Heart right ventricle (tissue), 16 donors: Measurements from ENCODE around the gene SAV1. TPM values are rescaled to one million over a fixed set of nuclear protein-coding genes. Genes with fewer than 3 reads are reported as not detected.

ENCODE experiments used
- ATAC-seq, 8 donors: fragments of 200-7000 bp; cut with Tn5 transposase; one replicate each; pipeline ENCODE4 v1.9.1; 2020; ENCODE audit warnings: mild to moderate bottlenecking in 8 of 8, moderate library complexity in 8 of 8, moderate number of reproducible peaks in 1 of 8
- DNase-seq, 2 donors: peaks; one replicate each; pipeline ENCODE4 v3.0.0-alpha.2; 2020
- H3K27ac ChIP-seq, 10 donors: fragments of 200-600 bp; sonication (generic) in 2 of 10; one replicate each; pipeline versions ENCODE4 v1.5.0 to v1.8.0; 2020 to 2022; ENCODE audit warnings: mild to moderate bottlenecking in 3 of 10
- H3K27me3 ChIP-seq, 7 donors: fragments of 200-600 bp; one replicate each; pipeline ENCODE4 v1.8.0; 2021 to 2022; ENCODE audit warnings: mild to moderate bottlenecking in 2 of 7
- H3K36me3 ChIP-seq, 9 donors: fragments of 200-600 bp; sonication (generic) in 1 of 9; one replicate each; pipeline versions ENCODE4 v1.5.0 to v1.8.0; 2020 to 2022; ENCODE audit warnings: mild to moderate bottlenecking in 2 of 9
- H3K4me1 ChIP-seq, 9 donors: fragments of 200-600 bp; sonication (generic) in 1 of 9; one replicate each; pipeline versions ENCODE4 v1.5.0 to v1.8.0; 2020 to 2022; ENCODE audit warnings: mild to moderate bottlenecking in 4 of 9
- H3K4me3 ChIP-seq, 10 donors: fragments of 200-600 bp; sonication (generic) in 2 of 10; one replicate each; pipeline versions ENCODE4 v1.5.0 to v1.8.0; 2020 to 2022; ENCODE audit warnings: mild to moderate bottlenecking in 7 of 10, moderate library complexity in 2 of 10
- H3K9me3 ChIP-seq, 11 donors: fragments of 200-600 bp in 10 of 11; sonication (generic) in 2 of 11; one replicate each; pipeline versions ENCODE4 v1.5.0 to v1.8.0; 2013 to 2022; ENCODE audit warnings: mild to moderate bottlenecking in 2 of 11, control low read depth in 1 of 11, moderate library complexity in 1 of 11
- WGBS, 2 donors: extraction: QIAGEN DNeasy Blood & Tissue Kit; methylation state at CpG; one replicate each; pipeline ENCODE4 v1.1.7; 2013; ENCODE audit warnings: inconsistent platforms in 1 of 2; 5-methylcytosine and 5-hydroxymethylcytosine counted together
- intact Hi-C, 10 donors: fragments of 100-400 bp; cut with DNase I; formaldehyde crosslinking; loops; one replicate each; pipeline versions ENCODE4 v1.11.1 to v1.14.2; 2022
- polyA plus RNA-seq, 2 donors: library from polyadenylated mRNA; stranded (reverse); fragments of 200-250 nt; gene quantifications; one replicate each; pipeline ENCODE4 v1.2.3, GENCODE V29; 2013
- total RNA-seq, 10 donors: library from RNA; stranded (reverse); fragmentation: NEBNext Ultra II Directional in 3 of 10; extraction: Animal tissue kit (Norgen Biotek cat#: 25700) in 3 of 10; gene quantifications; one replicate each; pipeline versions ENCODE4 v1.2.1 to v1.2.4, GENCODE V29; 2021 to 2023
- TF ChIP-seq, protein P1 (sequence below), 9 donors: fragments of 200-600 bp; sonication (generic) in 2 of 9; IDR thresholded peaks; one replicate each; pipeline versions ENCODE4 v1.5.0 to v1.8.0; 2021 to 2022; ENCODE audit warnings: antibody characterized with exemption in 9 of 9, mild to moderate bottlenecking in 5 of 9, moderate library complexity in 1 of 9
- donor health status: Arrhythmogenic right ventricular cardiomyopathy.
- donor health status: ischemic (EF 13 %, LVEDD 7.1; RV severe dilation, severe dysfunction).
- donor health status: healthy with polysubstance abuse.
- donor health status: DM: no; HTN: yes; CAD: no.
- donor health status: DM: no; HTN: no; CAD: no.
- donor health status: ischemic (EF 25% LVEDD 6.9; RV normal size, moderate dysfunction).
- donor health status: ischemic (EF 25% LVEDD 5.7; RV mildly dilated, moderate dysfunction).
- donor health status: healthy.
- donor health status: DM: yes; HTN: yes; CAD: no.
- donor health status: Ischemic cardiomyopathy.
- donor health status: ischemic (EF 35%, LVEDD 5.7; RV mildly dilated, moderate dysfunction).
- donor health status: nonischemic (EF 11% LVEDD 7.7; RV severe dilation, severe dysfunction).
- donor health status: DM: yes; HTN: yes; CAD: no.
- donor health status: PGD.
- donor health status: ischemic (EF 29% LVEDD 5.4; RV normal size, mild dysfunction).
- donor health status: nonischemic (EF 23%, LVEDD 6.1; RV moderate dilation, normal function).

Gene SAV1
- total and polyA plus RNA-seq, 12 donors: 10.2 to 32.6 (median 29.1) TPM

DNA sequence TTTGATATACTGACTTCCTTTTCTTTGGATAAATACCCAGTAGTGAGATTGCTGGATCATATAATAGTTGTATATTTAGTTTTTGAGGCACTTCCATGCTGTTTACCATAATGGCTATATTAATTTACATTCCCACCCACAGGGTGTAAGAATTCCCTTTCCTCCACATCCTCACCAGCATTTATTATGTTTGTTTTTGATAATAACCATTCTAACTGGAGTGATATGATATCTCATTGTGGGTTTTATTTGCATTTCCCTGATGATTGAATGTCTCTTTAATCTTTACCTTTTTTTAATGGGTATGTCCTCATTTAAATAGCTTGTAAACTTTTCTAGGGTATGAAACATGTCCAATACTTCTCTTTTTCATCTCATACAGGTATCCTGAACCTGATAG, 11.6 kb upstream of the SAV1 start:
- Histone ChIP-seq H3K36me3 (no peaks in the 10 kb centered on the region), H3K4me3 (no peak overlapping the region), H3K27ac (no peak overlapping the region), H3K27me3 (no peaks in the 10 kb centered on the region), H3K9me3 (no peaks in the 10 kb centered on the region), H3K4me1 (peaks cover 0 to 19% (median 16%) of the 10 kb centered on the region in 9 donors)
- ATAC-seq (no peak), DNase-seq (no peak)
- TF ChIP-seq, protein P1, sequence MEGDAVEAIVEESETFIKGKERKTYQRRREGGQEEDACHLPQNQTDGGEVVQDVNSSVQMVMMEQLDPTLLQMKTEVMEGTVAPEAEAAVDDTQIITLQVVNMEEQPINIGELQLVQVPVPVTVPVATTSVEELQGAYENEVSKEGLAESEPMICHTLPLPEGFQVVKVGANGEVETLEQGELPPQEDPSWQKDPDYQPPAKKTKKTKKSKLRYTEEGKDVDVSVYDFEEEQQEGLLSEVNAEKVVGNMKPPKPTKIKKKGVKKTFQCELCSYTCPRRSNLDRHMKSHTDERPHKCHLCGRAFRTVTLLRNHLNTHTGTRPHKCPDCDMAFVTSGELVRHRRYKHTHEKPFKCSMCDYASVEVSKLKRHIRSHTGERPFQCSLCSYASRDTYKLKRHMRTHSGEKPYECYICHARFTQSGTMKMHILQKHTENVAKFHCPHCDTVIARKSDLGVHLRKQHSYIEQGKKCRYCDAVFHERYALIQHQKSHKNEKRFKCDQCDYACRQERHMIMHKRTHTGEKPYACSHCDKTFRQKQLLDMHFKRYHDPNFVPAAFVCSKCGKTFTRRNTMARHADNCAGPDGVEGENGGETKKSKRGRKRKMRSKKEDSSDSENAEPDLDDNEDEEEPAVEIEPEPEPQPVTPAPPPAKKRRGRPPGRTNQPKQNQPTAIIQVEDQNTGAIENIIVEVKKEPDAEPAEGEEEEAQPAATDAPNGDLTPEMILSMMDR (IDR thresholded peaks at IDR 0.05): no peak
- intact Hi-C loops: loop anchor here in 1 of 10 donors (5.0 kb wide), 1 partner anchor 72 kb away; no protein-coding TSS in a partner anchor

DNA sequence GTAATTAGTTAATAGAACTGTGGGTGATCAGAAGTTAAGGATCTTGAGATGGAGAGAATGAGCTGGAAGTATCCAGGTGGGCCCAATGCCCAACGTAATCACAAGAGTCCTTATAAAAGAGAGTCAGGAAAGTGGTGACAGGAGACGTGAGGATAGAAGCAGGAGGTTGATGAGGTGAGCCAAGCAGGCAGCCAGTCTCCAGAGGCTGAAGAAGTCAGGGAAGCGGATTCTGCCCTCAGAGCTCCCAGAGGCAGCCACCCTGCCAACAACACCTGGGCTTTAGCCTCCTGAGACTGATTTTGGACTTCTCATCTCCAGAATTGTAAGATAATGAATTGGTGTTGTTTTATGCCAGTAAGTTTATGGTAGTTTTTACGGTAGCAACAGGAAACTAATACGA, 10.1 kb upstream of the SAV1 start:
- TF ChIP-seq, protein P1 (IDR thresholded peaks at IDR 0.05): no peak
- H3K4me3 ChIP-seq: no peak overlapping the region
- no peak for DNase-seq
- intact Hi-C loops: no loop called here
- H3K9me3 ChIP-seq: no peaks in the 10 kb centered on the region
- H3K27ac ChIP-seq: peak overlapping the region in 5 of 10 donors; percentile 14 to 69 (median 56)
- no peaks in the 10 kb centered on the region for H3K36me3 ChIP-seq
- WGBS, 2 donors: 58 to 65% methylated on average over 5 of the region's 5 CpGs
- peaks cover 0 to 24% (median 16%) of the 10 kb centered on the region in 9 donors for H3K4me1 ChIP-seq
- peak in 1 of 8 donors; percentile 11 for ATAC-seq
- no peaks in the 10 kb centered on the region for H3K27me3 ChIP-seq

DNA sequence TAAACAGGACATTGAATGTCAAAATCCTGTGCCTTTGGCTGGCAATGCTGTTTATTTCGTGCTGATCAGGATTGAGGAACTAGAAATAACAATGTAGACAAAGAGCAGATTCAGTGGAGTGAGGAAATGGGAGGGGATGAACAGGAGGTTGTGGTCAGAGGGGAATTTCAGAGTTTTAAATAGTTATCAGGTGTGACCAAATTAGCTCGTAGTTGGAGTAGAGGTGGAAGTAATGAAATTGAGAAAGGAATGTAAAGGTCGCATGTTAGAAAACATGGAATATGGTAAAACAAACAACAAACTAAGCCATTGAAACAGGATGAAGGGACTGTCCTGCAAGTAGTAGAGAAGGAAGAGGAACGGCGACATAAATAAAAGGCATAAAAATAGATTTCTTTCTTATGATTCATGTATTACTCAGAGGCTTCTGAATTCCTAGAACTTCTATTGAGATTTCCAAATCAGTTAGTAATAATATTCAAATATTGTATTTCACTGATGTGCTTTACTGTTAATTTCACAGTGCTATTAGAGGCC, 9.5 kb upstream of the SAV1 start:
- peak overlapping the region in 1 of 10 donors; percentile 17 for H3K4me3 ChIP-seq
- TF ChIP-seq, protein P1 (IDR thresholded peaks at IDR 0.05): no peak
- H3K4me1 ChIP-seq: peaks cover 0 to 28% (median 16%) of the 10 kb centered on the region in 9 donors
- intact Hi-C loops: no loop called here
- ATAC-seq (peak in 4 of 8 donors; percentile 35 to 75 (median 65)), DNase-seq (no peak)
- no peaks in the 10 kb centered on the region for H3K27me3 ChIP-seq
- WGBS, 2 donors: 25 to 41% methylated on average over 5 of the region's 5 CpGs
- no peaks in the 10 kb centered on the region for H3K9me3 ChIP-seq
- no peaks in the 10 kb centered on the region for H3K36me3 ChIP-seq
- peak overlapping the region in 7 of 10 donors; percentile 14 to 69 (median 48) for H3K27ac ChIP-seq

DNA sequence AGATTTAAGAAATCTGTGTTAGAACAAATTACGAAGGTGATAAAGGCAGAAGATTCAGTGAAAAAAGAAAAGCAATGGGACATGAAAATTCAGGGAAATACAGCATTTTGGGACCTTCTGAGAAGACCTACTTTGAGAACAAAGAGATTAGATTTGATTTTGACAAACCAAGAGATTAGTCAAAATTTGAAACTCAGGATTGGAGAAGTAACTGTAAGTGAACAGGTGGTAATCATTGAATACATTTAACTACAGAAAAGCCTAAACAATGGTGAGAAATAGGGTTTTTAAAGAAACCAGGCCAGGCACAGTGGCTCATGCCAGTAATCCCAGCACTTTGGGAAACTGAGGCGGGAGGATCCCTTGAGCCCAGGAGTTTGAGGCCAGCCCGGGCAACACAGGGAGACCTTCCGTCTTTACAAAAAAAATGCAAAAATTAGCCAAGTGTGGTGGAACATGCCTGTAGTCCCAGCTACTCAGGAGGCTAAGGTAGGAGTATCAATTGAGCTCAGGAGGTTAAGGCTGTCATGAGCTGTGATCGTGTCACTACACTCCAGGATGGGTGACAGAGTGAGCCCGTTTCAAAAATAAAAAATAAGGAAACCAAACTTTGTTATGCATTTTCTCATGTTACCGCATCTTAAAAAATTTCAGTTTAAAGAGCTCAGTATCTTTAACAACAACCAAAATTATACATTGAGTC, 8.9 kb upstream of the SAV1 start:
- no peaks in the 10 kb centered on the region for H3K36me3 ChIP-seq
- ATAC-seq (no peak), DNase-seq (no peak)
- WGBS, 2 donors: 75 to 90% methylated on average over 7 of the region's 7 CpGs
- TF ChIP-seq, protein P1 (IDR thresholded peaks at IDR 0.05): no peak
- no peaks in the 10 kb centered on the region for H3K27me3 ChIP-seq
- intact Hi-C loops: no loop called here
- peak overlapping the region in 1 of 10 donors; percentile 17 for H3K4me3 ChIP-seq
- peaks cover 0 to 28% (median 16%) of the 10 kb centered on the region in 9 donors for H3K4me1 ChIP-seq
- no peaks in the 10 kb centered on the region for H3K9me3 ChIP-seq
- H3K27ac ChIP-seq: peak overlapping the region in 7 of 10 donors; percentile 14 to 69 (median 48)
